Putamen (tissue), 1 donor: Measurements from ENCODE around the gene MICU1.
"Not testable (repeated sequence)": the region's sequence is repeated elsewhere in the genome, so short reads cannot be mapped to it uniquely, and the experiment has no call there.

Experiments
- DNase-seq: peaks from one replicate; pipeline ENCODE4 v3.0.0-alpha.2; 2016; ENCODE audit warnings: low spot score

The MICU1 gene

DNA sequence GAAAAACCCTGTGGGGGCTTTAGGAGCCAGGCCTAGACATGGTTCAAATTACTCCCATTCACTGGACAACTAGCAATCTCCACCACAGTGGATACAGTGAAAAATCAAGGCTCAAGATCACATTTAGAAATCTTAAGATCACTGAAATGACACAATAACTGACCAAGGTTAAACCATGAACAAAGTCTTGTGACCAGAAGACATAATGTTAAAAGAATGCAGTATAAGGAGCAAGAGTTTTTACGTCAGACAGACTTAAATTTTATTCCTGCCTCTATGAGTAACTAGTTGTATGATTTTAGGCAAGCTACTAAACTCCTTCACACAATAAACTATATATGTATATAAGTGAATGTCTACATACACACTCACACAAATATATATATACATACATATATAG is 68.5 kb downstream of the MICU1 start:
- no peak for DNase-seq

DNA sequence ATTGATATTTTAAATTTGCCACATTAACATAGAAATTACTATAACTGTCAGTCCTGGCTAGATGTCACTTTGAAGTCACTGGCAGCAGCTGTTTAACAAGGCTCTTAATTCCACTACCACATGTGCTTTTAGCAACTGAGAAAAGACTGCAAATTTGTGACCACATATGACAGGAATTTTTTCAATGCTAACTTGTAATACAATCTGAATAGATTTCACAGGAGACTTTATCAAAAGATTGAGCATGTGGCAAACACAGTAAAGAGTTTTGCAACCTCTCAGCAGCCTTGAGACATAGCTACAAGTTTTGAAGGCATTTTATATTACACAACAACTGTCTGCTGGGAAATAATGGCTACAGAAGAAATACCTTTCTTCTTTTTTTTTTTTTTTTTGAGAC is 73.0 kb downstream of the MICU1 start:
- DNase-seq: no peak

- no peak for DNase-seq
Measured at GRCh38 chr10:72550239-72550638, 75.6 kb downstream of the MICU1 start.

- DNase-seq: no peak
Measured at GRCh38 chr10:72545546-72545945, 80.3 kb downstream of the MICU1 start.

DNA sequence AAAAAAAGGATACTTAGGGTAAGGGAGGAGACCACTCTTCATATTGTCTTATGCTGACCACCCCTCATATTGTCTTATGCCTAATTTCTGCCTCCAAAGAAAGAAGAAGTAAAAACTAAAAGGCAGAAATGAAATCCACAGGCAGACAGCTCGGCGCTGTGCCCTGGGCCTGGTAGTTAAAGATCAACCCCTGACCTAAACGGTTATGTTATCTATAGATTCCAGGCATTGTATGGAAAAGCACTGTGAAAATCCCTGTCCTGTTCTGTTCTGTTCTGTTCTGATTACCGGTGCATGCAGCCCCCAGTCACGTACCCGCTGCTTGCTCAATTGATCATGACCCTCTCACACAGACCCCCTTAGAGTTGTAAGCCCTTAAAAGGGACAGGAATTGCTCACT is 82.0 kb downstream of the MICU1 start:
- DNase-seq: not testable (repeated sequence)

DNA sequence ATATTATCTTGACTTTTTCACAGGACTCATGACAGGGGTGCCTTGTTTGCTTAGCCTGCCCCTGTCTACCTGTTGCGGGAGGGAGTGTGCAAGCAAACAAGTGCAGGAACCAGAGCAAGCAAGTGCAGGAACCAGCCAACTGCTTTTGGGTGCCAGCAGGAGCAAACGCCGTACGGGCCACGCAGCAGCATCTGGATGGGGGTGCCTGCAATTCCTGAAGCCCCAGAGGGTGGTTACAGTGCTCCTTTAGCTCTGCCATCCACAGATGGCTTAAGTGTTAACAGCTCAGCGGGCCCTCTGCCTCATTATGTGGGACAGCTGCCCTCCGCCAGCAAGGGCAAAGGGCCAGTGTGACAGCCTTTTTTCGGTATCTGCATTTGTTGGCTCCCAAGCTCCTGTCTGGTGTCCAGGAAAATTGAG is 83.5 kb downstream of the MICU1 start:
- no peak for DNase-seq

GRCh38 chr10:72541337-72541736 is 84.5 kb downstream of the MICU1 start:
- no peak for DNase-seq

- no peak for DNase-seq
Measured at GRCh38 chr10:72540193-72540807, 85.6 kb downstream of the MICU1 start.

- no peak for DNase-seq
Measured at GRCh38 chr10:72539137-72539536, 86.7 kb downstream of the MICU1 start.

- no peak for DNase-seq
Measured at GRCh38 chr10:72525689-72526088, 100.2 kb downstream of the MICU1 start.

DNA sequence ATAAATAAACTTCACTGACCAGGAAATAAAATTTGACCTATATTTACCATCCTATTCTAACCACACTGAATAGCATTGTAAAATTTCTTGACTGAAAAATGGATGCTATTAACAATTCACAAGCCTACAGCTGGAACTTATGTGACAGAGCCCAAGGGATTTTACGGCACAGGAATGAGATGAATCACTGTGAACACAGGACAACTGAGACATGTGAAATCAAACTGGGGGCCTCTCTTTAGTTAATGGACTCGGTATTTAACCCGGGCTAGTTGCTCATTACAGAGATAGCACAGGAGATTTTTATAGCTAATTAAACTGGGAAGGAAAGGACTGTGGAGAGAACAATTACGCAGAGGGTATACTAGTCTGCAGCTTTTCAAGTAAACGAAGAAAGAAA is 100.6 kb downstream of the MICU1 start:
- DNase-seq: no peak

GRCh38 chr10:72524489-72524888 is 101.4 kb downstream of the MICU1 start:
- no peak for DNase-seq

DNA sequence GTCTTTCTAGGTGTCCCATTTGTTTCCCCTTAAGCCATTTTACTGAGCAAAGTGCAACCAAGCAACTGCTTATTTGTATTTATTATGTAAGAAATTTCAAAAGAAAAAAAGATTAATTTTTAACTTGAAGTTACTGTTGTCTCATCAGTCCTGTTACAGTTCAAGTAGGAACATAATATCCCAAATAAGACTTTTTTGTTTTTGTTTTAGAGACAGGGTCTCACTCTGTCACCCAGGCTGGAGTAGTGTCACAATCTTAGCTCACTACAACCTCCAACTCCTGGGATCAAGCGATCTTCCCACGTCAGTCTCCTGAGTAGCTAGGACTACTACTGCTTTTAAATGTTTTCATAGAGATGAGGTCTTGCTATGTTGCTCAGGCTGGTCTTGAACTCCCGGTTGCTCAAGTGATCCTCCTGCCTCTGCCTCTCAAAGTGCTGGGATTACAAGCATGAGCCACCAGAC is 101.9 kb downstream of the MICU1 start:
- no peak for DNase-seq

GRCh38 chr10:72523062-72523461 is 102.8 kb downstream of the MICU1 start:
- DNase-seq: no peak

- DNase-seq: no peak
Measured at GRCh38 chr10:72517244-72517643, 108.6 kb downstream of the MICU1 start.

GRCh38 chr10:72515455-72515854 is 110.4 kb downstream of the MICU1 start:
- DNase-seq: no peak

GRCh38 chr10:72513910-72514309 is 112.0 kb downstream of the MICU1 start:
- no peak for DNase-seq

DNA sequence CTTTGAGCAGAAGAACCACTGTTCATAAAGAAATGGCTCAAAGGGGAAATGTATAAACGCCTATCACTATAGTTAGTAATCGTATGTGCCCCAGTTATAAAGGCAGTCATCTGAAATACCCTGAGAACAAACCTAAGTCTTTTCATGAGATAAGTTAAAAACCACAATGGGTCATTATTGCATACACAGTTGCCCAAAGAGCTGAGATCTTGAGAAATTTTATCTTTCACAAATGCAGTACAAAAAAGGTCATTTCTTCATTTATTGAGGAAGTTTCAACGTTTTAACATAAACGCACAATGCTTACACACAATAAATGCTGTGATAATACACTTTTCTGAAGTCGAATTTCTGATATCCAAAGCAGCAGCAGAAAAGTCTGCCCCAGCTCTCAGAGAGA is 114.4 kb downstream of the MICU1 start:
- no peak for DNase-seq

DNA sequence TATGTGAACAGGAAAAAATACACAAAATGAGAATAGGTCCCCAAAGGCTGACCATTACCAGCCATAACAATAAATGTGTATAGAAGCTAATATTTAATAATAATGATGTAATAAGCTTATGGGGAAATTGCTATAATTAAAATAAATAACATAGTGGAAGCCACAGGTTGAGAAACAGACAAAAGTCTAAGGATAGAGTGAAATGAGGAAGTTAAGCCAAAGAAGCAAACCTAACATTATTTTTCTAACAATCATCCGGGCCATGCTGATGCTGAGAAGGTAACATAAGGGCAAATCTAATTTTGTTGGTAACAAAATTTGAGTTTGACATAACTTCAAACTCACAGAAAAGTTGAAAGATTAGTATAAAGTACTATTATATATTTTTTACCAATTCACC is 115.9 kb downstream of the MICU1 start:
- DNase-seq: no peak

GRCh38 chr10:72509206-72509799 is 116.6 kb downstream of the MICU1 start:
- DNase-seq: no peak

DNA sequence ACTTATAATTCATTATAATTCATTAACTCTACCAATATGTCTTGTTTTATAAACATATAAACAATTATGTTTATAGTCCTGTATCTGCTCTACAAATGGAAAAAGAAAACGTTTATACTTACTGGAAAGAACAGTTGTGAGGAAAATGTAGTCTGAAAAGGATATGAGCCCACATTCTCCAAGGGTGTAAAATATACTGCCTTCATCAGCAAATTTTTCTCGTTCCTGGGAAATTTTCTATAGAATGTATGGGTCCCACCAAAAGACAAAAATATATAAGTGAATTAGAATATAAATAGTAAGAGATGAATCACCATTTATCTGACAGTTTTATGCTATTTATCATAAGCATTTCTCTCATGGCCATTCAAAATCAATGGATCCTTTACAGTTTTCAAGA is 117.8 kb downstream of the MICU1 start:
- DNase-seq: no peak

GRCh38 chr10:72506474-72506873 is 119.4 kb downstream of the MICU1 start:
- DNase-seq: no peak

DNA sequence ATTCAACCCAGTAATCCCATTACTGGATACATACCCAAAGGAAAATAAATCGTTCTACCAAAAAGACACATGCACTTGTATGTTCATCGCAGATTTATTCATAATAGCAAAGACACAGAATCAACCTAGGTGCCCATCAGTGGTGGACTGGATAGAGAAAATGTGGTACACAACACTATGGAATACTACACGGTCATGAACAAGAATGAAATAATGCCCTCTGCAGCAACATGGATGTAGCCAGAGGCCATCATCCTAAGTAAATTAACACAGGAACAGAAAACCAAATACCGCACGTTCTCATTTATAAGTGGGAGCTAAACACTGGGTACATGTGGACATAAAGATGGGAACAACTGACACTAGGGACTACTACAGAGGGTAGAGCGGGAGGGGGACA is 120.4 kb downstream of the MICU1 start:
- no peak for DNase-seq
